GM18502 (cell line): Measurements from ENCODE around the gene ZBTB20.

Experiments
- ATAC-seq: cut with Tn5 transposase; IDR thresholded peaks from one replicate; pipeline ENCODE4 v1.9.1; 2021; ENCODE audit warnings: mild to moderate bottlenecking; ENCODE audit not compliant: unreplicated experiment, poor library complexity

The ZBTB20 gene

GRCh38 chr3:114408736-114409670, 738.1 kb downstream of the ZBTB20 start:
- no peak for ATAC-seq

GRCh38 chr3:114406922-114407321, 740.2 kb downstream of the ZBTB20 start:
- ATAC-seq, result no peak

- ATAC-seq, result no peak
Observed at GRCh38 chr3:114406286-114406685, 740.8 kb downstream of the ZBTB20 start.

- ATAC-seq, result peak; percentile 93
Observed at GRCh38 chr3:114405202-114405990, 741.7 kb downstream of the ZBTB20 start.

- ATAC-seq, result no peak
Observed at GRCh38 chr3:114404590-114404989, 742.5 kb downstream of the ZBTB20 start.

- no peak for ATAC-seq
Observed at GRCh38 chr3:114402838-114403237, 744.2 kb downstream of the ZBTB20 start.

GRCh38 chr3:114401346-114401745, 745.7 kb downstream of the ZBTB20 start:
- no peak for ATAC-seq

GRCh38 chr3:114400371-114400770, 746.7 kb downstream of the ZBTB20 start:
- ATAC-seq, result no peak

GRCh38 chr3:114394551-114394950, 752.5 kb downstream of the ZBTB20 start:
- ATAC-seq, result no peak

GRCh38 chr3:114393367-114394072, 753.6 kb downstream of the ZBTB20 start:
- ATAC-seq, result no peak

- no peak for ATAC-seq
Observed at GRCh38 chr3:114392831-114393230, 754.3 kb downstream of the ZBTB20 start.

- ATAC-seq, result no peak
Observed at GRCh38 chr3:114389156-114389555, 757.9 kb downstream of the ZBTB20 start.

GRCh38 chr3:114384558-114384903, 762.6 kb downstream of the ZBTB20 start:
- ATAC-seq, result peak; percentile 11

GRCh38 chr3:114383875-114384557, 763.1 kb downstream of the ZBTB20 start:
- peak; percentile 89 for ATAC-seq

GRCh38 chr3:114380233-114380651, 766.8 kb downstream of the ZBTB20 start:
- ATAC-seq, result no peak

- no peak for ATAC-seq
Observed at GRCh38 chr3:114379266-114379665, 767.8 kb downstream of the ZBTB20 start.

- ATAC-seq, result no peak
Observed at GRCh38 chr3:114378760-114379159, 768.3 kb downstream of the ZBTB20 start.

GRCh38 chr3:114377426-114377825, 769.7 kb downstream of the ZBTB20 start:
- no peak for ATAC-seq

- ATAC-seq, result no peak
Observed at GRCh38 chr3:114376516-114377185, 770.4 kb downstream of the ZBTB20 start.
